ENCODE measurements around the gene ARHGAP26. TPM values are rescaled to one million over a fixed set of nuclear protein-coding genes. Genes with fewer than 3 reads are reported as not detected.

ARHGAP26 gene
- total RNA-seq, 4 donors from 2014 or later, result 11.0 to 23.3 (median 14.3) TPM

DNA sequence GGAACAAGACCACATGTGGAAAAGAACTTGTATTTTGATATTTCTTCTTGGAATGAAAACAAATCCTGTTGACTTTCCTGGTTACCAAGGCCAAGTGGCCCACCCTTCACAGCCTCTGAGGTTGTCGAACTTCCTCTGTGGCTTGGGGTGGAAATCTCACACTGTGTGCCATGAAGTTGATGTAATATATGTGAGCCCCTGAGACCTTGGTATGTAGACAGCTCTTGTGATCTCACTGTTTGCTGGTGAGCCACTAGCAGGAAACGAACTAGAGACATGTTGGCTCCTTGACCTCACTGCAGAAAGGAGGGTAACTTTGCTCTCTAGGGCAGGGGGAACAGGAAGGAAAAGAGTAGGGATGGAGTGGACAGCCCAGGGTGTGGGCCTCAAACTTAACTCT, 159.4 kb downstream of the ARHGAP26 start:
- no peak for DNase-seq (ENCODE audit: low spot score in 2 of 2)
- intact Hi-C loops (cut with DNase I; ENCODE audit: low total_unique reads), result loop anchor here (10.0 kb wide), 1 partner anchor 895 kb away; no protein-coding TSS in a partner anchor
- no peak overlapping the region for H3K4me3 ChIP-seq (ENCODE audit: low read depth, poor library complexity, severe bottlenecking)
- TF ChIP-seq, protein P1, sequence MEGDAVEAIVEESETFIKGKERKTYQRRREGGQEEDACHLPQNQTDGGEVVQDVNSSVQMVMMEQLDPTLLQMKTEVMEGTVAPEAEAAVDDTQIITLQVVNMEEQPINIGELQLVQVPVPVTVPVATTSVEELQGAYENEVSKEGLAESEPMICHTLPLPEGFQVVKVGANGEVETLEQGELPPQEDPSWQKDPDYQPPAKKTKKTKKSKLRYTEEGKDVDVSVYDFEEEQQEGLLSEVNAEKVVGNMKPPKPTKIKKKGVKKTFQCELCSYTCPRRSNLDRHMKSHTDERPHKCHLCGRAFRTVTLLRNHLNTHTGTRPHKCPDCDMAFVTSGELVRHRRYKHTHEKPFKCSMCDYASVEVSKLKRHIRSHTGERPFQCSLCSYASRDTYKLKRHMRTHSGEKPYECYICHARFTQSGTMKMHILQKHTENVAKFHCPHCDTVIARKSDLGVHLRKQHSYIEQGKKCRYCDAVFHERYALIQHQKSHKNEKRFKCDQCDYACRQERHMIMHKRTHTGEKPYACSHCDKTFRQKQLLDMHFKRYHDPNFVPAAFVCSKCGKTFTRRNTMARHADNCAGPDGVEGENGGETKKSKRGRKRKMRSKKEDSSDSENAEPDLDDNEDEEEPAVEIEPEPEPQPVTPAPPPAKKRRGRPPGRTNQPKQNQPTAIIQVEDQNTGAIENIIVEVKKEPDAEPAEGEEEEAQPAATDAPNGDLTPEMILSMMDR (IDR thresholded peaks at IDR 0.05), result no peak
- TF ChIP-seq POLR2A (IDR thresholded peaks at IDR 0.05), result no peak
- 43 to 66% methylated on average over 2 of the region's 2 CpGs for WGBS, 2 donors

DNA sequence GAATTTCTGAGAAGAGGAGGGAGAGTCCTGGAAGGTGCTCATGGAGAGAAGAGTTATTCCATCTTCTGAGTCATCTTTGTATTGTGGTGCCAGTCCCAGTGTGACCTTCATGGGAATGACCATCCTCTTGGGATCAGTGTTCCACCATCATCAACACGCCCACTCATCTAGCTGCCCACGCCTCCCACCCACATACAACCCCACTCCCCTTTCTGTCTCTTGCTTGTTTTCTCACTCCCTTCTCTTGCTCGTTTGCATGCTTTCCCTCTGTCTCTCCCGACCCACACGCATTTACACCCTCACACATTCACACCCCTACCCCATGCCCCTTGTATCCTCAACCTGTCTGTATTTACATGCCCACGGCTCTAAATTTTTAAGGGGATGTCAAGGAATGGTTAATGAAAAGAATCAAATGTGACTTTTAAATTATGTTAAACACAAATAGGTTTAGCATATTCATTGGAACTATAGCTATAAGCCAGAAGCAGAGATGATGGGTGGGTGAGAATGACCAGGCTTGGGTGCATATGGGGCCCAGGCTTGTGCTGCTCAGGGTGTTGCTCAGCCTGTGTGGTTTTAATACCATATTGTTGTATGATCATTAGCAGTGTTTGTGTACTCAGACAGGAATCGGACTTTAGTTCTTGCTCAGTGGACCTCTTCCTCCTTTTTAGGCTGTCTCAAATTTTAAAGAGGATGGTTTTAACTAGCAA, 160.4 kb downstream of the ARHGAP26 start:
- intact Hi-C loops (cut with DNase I; ENCODE audit: low total_unique reads), result no loop called here
- H3K4me3 ChIP-seq (ENCODE audit: low read depth, poor library complexity, severe bottlenecking), result no peak overlapping the region
- TF ChIP-seq, protein P1 (IDR thresholded peaks at IDR 0.05), result no peak
- TF ChIP-seq POLR2A (IDR thresholded peaks at IDR 0.05), result no peak
- DNase-seq (ENCODE audit: low spot score in 2 of 2), result no peak
- 93 to 94% methylated on average over 7 of the region's 7 CpGs for WGBS, 2 donors

DNA sequence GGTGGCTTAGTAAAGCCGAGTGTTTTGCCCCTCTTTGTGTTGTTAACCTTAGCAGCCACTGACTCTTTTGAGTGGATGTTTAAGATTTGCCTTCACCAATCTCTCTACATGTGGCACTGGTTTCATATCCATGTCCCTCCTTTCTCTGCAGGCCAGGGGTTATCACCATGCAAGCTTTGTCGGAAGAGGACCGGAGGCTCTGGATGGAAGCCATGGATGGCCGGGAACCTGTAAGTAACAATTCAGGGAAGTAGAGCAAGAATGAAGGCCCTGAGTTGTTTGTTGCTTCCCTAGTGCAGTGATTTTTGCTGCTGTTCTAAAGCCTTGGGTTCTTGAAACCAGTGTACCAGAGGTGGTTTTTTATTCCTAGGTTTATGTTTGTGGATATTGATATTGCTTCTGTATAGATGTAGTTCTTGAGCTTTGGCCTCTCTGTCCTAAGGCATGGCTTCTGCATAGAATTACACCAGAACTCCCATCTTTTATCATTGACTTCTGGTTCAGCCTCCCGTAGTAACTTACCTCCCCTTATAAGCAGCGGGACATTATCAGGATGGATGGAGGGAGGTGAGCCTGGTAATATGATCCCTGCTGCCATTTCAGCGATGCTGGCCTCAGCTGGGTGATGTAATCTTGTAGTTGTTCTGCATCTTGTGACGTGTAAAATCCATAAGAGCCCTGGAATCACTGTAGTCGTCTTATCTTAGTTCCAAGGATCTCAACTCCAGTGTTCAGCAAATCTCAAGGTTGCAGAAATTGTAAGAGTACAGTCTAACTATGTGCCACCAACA, 161.9 kb downstream of the ARHGAP26 start:
- TF ChIP-seq POLR2A (IDR thresholded peaks at IDR 0.05), result no peak
- TF ChIP-seq, protein P1 (IDR thresholded peaks at IDR 0.05), result no peak

DNA sequence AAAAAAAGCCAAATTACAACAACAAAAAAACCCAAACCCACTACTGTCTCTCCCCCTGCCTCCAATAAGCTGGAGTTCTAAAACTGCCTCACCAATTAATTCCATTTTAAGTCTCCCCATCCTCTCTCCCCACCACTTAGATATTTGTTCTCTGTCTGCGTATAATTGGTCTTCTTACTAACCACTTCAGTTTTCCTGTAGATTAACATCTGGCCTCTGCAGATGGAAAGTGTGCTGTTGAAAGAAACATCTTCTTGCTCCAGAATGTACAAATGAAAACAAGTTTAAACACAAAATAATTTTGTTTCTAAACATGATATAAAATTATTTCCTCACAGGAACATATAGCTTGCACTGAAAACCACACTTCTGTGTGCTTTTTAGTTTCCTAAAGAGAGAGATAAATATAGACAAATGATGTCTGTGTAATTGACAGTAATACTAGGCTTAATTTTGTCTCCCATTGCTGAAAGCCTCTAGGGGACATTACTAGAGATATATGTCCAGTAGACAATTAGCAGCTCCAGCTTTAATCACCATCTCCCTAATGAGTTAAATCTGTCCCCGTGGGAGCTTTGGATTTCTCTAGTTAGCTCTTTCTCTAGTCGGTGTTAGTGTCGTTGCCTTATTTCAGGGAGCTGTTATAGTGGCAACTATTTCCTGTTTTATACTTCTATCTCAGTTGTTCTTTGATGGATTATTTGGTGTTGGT, 164.0 kb downstream of the ARHGAP26 start:
- intact Hi-C loops (cut with DNase I; ENCODE audit: low total_unique reads), result no loop called here
- 71 to 72% methylated on average over 4 of the region's 4 CpGs for WGBS, 2 donors
- no peak for DNase-seq (ENCODE audit: low spot score in 2 of 2)
- H3K4me3 ChIP-seq (ENCODE audit: low read depth, poor library complexity, severe bottlenecking), result no peak overlapping the region
- TF ChIP-seq, protein P1 (IDR thresholded peaks at IDR 0.05), result no peak
- TF ChIP-seq POLR2A (IDR thresholded peaks at IDR 0.05), result no peak

More for the DNA sequence above, 161.9 kb downstream of the ARHGAP26 start:
- WGBS, 2 donors, result 89 to 90% methylated on average over 9 of the region's 9 CpGs
- no peak overlapping the region for H3K4me3 ChIP-seq (ENCODE audit: low read depth, poor library complexity, severe bottlenecking)
- DNase-seq (ENCODE audit: low spot score in 2 of 2), result no peak
- intact Hi-C loops (cut with DNase I; ENCODE audit: low total_unique reads), result no loop called here

DNA sequence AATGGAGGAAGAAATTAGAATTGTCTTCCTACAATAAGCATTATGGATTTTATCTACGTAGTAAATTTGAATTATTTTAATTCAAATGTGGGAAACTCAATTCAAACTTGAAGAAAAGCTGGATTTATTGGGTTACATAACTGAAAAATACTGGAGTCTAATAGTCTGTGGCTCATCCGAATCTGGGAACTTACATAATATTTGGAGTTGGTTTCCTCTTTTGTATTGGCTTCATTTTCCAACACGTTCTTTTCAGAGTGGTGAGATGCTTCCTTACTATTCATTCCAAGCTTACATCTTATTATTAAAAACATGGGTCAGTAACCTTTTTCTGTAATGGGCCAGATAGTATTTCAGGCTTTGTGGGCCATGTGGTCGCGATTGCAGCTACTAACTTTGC, 164.8 kb downstream of the ARHGAP26 start:
- DNase-seq (ENCODE audit: low spot score in 2 of 2), result no peak
- intact Hi-C loops (cut with DNase I; ENCODE audit: low total_unique reads), result no loop called here
- TF ChIP-seq POLR2A (IDR thresholded peaks at IDR 0.05), result no peak
- TF ChIP-seq, protein P1 (IDR thresholded peaks at IDR 0.05), result no peak
- 71 to 73% methylated on average over 5 of the region's 5 CpGs for WGBS, 2 donors
- H3K4me3 ChIP-seq (ENCODE audit: low read depth, poor library complexity, severe bottlenecking), result no peak overlapping the region

Measured in lower leg skin (tissue), 4 donors.